Gastroesophageal sphincter (tissue), 4 donors: ENCODE results near the gene TOX2. TPM values are rescaled to one million over a fixed set of nuclear protein-coding genes. Genes with fewer than 3 reads are reported as not detected.

Experiments used
- ATAC-seq: fragments of 150-250 bp; one replicate; pipeline ENCODE4 v1.9.1; 2016; ENCODE audit warnings: mild to moderate bottlenecking, moderate library complexity
- H3K27ac ChIP-seq, 4 donors: fragments of 200-600 bp; sonication (generic) in 3 of 4; 1 replicate in 3 of 4; 2 replicates in 1 of 4; pipeline ENCODE4 v1.5.1; 2016 to 2019
- H3K27me3 ChIP-seq: fragments of 200-600 bp; sonication (generic); one replicate; pipeline ENCODE4 v1.5.1; 2019
- H3K36me3 ChIP-seq, 2 donors: fragments of 200-600 bp; sonication (generic); one replicate each; pipeline ENCODE4 v1.5.1; 2019; ENCODE audit warnings: control low read depth in 1 of 2
- H3K4me1 ChIP-seq, 3 donors: fragments of 200-600 bp; sonication (generic); 1 replicate in 2 of 3; 2 replicates in 1 of 3; pipeline ENCODE4 v1.5.1; 2016 to 2019; ENCODE audit warnings: control low read depth in 2 of 3
- H3K4me3 ChIP-seq, 2 donors: fragments of 200-600 bp; sonication (generic); one replicate each; pipeline ENCODE4 v1.5.1; 2019; ENCODE audit warnings: mild to moderate bottlenecking in 1 of 2, moderate library complexity in 1 of 2
- H3K9me3 ChIP-seq, 3 donors: fragments of 200-600 bp; sonication (generic); one replicate each; pipeline ENCODE4 v1.5.1; 2017 to 2019; ENCODE audit warnings: control low read depth in 2 of 3
- EP300 ChIP-seq: sonication (generic); formaldehyde crosslinking; IDR thresholded peaks from one replicate; pipeline ENCODE4 v1.6.1; 2017; ENCODE audit warnings: antibody characterized with exemption, mild to moderate bottlenecking
- POLR2A ChIP-seq, 2 donors: fragments of 450-650 bp; IDR thresholded peaks; one replicate each; pipeline ENCODE4 v1.6.1; 2017; ENCODE audit warnings: antibody characterized with exemption in 2 of 2, mild to moderate bottlenecking in 2 of 2, moderate library complexity in 1 of 2
- POLR2AphosphoS5 ChIP-seq: sonication (generic); formaldehyde crosslinking; IDR thresholded peaks from one replicate; pipeline ENCODE4 v1.6.1; 2017; ENCODE audit warnings: antibody characterized with exemption
- WGBS, 2 donors: methylation state at CpG; one replicate each; pipeline ENCODE4 v1.1.5; 2018; ENCODE audit warnings: low coverage in 1 of 2; 5-methylcytosine and 5-hydroxymethylcytosine counted together
- total RNA-seq, 4 donors: library from RNA; depleted of rRNA; stranded (reverse); fragments of >200 nt; gene quantifications; one replicate each; pipeline ENCODE4 v1.1.0, GENCODE V29; 2016
- TF ChIP-seq, protein P1 (sequence below), 4 experiments: fragments of 200-600 bp in 2 of 4; fragments of 450-650 bp in 2 of 4; sonication (generic) in 1 of 4; IDR thresholded peaks; one replicate each; pipeline ENCODE4 v1.5.1; 2017 to 2019; ENCODE audit warnings: antibody characterized with exemption in 4 of 4, mild to moderate bottlenecking in 2 of 4, moderate library complexity in 2 of 4

Gene TOX2
- total RNA-seq, 4 donors from 2014 or later, result 16.4 to 47.8 (median 40.3) TPM

DNA sequence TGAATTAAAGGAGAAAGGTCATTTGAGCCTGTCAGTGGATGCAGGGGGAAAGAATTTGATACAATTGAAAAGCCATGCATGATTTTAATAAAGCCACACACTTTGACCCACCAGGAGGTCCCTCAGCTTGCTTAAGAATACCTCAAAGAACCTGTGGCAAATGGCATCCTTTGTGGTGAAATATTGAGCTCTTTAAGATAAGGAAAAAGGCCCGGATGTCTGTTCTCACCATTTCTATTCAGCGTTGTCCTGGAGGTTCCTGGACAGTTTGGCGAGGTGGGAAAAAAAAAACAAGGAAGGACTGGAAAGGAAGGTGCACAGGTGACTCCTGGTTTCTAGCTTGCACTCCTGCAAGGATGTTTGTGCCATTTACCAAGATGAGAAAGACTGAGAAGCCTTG, 91.0 kb downstream of the TOX2 start:
- no peaks in the 10 kb centered on the region for H3K27me3 ChIP-seq

DNA sequence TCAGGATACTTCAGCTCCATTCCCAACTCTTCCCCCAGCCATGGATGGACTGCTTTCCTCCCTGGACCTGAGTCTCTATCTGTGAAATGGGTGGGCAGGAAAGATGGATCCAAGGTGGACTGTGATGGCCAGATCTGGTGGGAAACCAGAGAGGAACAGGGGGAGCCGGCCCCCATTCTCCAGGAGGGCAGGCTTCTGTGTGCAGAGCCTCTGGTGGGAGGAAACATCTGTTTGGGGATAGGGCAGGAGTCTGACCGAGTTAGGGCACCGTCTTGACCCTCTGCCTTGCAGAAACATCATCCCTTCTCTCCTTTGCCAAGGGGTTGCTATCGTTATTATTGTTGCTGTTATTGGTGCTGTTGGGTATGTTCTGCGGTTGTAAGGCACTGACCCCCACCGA, 91.5 kb downstream of the TOX2 start:
- H3K9me3 ChIP-seq, result no peaks in the 10 kb centered on the region
- TF ChIP-seq, protein P1, sequence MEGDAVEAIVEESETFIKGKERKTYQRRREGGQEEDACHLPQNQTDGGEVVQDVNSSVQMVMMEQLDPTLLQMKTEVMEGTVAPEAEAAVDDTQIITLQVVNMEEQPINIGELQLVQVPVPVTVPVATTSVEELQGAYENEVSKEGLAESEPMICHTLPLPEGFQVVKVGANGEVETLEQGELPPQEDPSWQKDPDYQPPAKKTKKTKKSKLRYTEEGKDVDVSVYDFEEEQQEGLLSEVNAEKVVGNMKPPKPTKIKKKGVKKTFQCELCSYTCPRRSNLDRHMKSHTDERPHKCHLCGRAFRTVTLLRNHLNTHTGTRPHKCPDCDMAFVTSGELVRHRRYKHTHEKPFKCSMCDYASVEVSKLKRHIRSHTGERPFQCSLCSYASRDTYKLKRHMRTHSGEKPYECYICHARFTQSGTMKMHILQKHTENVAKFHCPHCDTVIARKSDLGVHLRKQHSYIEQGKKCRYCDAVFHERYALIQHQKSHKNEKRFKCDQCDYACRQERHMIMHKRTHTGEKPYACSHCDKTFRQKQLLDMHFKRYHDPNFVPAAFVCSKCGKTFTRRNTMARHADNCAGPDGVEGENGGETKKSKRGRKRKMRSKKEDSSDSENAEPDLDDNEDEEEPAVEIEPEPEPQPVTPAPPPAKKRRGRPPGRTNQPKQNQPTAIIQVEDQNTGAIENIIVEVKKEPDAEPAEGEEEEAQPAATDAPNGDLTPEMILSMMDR (IDR thresholded peaks at IDR 0.05), result no peak
- H3K4me1 ChIP-seq, result peaks cover 0 to 15% (median 0%) of the 10 kb centered on the region in 3 donors
- no peaks in the 10 kb centered on the region for H3K27me3 ChIP-seq
- WGBS, 2 donors, result 83 to 91% methylated on average over 1 to 4 of the region's 6 CpGs
- H3K36me3 ChIP-seq, result peaks cover 0 to 23% of the 10 kb centered on the region in 2 donors
- no peak for ATAC-seq
- H3K4me3 ChIP-seq, result no peak overlapping the region
- H3K27ac ChIP-seq, result no peak overlapping the region

More for the DNA sequence above, 91.0 kb downstream of the TOX2 start:
- WGBS, 2 donors, result 66% methylated on average over 3 of the region's 3 CpGs; no CpG with 5 or more reads in 1 of the 2 donors
- no peak for TF ChIP-seq POLR2AphosphoS5
- no peak for TF ChIP-seq POLR2A (IDR thresholded peaks at IDR 0.05)
- TF ChIP-seq, protein P1 (IDR thresholded peaks at IDR 0.05), result no peak
- no peak for TF ChIP-seq EP300
- no peak for ATAC-seq
- Histone ChIP-seq H3K4me1 (peaks cover 0 to 15% (median 0%) of the 10 kb centered on the region in 3 donors), H3K36me3 (peaks cover 0 to 23% of the 10 kb centered on the region in 2 donors), H3K27ac (no peak overlapping the region), H3K4me3 (no peak overlapping the region), H3K9me3 (no peaks in the 10 kb centered on the region)

DNA sequence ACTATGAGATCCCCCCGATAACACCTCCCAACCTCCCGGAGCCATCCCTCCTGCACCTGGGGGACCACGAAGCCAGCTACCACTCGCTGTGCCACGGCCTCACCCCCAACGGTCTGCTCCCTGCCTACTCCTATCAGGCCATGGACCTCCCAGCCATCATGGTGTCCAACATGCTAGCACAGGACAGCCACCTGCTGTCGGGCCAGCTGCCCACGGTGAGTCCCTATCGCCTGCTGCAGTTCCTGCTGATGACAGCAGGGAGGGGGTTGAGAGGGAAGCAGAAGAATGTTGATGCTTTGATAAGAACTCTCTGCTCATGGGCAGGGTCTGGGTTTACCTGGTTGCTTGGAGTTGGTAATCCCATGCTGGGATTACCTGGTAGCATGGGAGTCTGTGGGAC, 91.9 kb downstream of the TOX2 start:
- peaks cover 0 to 23% of the 10 kb centered on the region in 2 donors for H3K36me3 ChIP-seq
- no peak overlapping the region for H3K4me3 ChIP-seq
- H3K9me3 ChIP-seq, result no peaks in the 10 kb centered on the region
- no peak for TF ChIP-seq POLR2A (IDR thresholded peaks at IDR 0.05)
- no peak for TF ChIP-seq POLR2AphosphoS5
- TF ChIP-seq EP300, result no peak
- TF ChIP-seq, protein P1 (IDR thresholded peaks at IDR 0.05), result no peak
- ATAC-seq, result no peak
- no peaks in the 10 kb centered on the region for H3K27me3 ChIP-seq
- H3K27ac ChIP-seq, result no peak overlapping the region
- peaks cover 0 to 17% (median 0%) of the 10 kb centered on the region in 3 donors for H3K4me1 ChIP-seq
- 91% methylated on average over 7 of the region's 9 CpGs; no CpG with 5 or more reads in 1 of the 2 donors for WGBS, 2 donors

DNA sequence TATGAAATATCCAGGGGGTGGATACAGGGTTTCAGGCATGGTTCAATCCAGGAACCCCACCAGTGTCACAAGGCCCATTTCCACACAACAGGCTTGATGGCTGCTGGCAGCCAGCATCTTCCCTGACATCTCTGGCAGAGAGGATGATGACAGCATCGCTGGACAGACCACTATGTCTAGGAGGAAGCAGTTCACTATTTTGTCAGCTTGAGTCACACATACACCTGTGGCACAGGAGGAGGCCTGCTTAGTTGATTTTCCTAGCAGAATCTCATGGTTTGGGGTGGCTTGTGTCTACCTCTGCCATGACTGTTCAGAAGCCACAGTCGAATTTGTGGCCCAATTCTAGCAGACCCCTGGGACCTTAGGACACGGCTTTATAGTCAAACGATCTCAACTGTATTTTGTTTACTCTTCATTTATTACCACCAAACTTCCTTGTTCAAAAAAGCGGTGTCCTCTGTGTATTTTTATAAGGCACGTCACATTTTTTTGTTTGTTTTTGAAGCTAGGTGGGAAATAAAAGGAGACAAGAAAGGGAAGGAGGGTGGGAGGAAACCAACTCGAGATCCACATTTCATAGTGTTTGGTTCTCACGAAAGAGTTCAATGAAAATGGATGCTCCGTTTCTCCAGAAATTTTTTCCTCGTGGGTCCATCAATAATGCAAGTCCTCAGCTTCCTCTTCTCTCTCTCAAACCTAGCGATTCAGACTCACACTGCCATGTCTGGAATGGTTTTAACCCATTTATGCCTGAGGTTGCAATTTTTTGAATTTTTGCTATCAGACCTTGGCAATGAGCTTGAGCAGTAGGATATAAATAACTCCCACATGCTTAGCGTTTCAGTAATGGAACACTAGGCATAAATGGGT, 94.4 kb downstream of the TOX2 start:
- Histone ChIP-seq H3K4me1 (peaks cover 0 to 18% (median 0%) of the 10 kb centered on the region in 3 donors), H3K36me3 (peaks cover 0 to 23% of the 10 kb centered on the region in 2 donors), H3K27ac (peak overlapping the region in 3 of 4 donors; percentile 18 to 69 (median 38)), H3K27me3 (no peaks in the 10 kb centered on the region), H3K9me3 (no peaks in the 10 kb centered on the region), H3K4me3 (no peak overlapping the region)
- WGBS, 2 donors, result 49 to 54% methylated on average over 7 to 11 of the region's 12 CpGs
- no peak for ATAC-seq
- no peak for TF ChIP-seq EP300
- TF ChIP-seq, protein P1 (IDR thresholded peaks at IDR 0.05), result no peak
- no peak for TF ChIP-seq POLR2AphosphoS5
- no peak for TF ChIP-seq POLR2A (IDR thresholded peaks at IDR 0.05)

DNA sequence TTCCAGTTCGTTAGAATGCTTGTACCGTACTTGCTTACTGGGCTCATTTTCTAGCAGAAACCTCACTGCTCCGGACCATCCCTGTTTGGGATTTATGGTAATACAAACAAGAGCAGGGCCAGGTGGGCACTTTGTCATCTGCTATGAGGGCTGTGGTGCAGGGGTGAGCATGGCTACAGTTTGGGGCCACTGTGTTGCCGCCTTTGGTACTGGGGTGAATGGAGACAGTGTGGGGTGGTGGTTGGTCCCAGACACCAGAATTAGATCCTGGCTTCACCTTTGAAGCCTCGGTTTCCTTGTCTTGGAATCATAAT, 95.0 kb downstream of the TOX2 start:
- Histone ChIP-seq H3K9me3 (no peaks in the 10 kb centered on the region), H3K4me1 (peaks cover 0 to 24% (median 0%) of the 10 kb centered on the region in 3 donors), H3K27me3 (no peaks in the 10 kb centered on the region), H3K36me3 (peaks cover 0 to 23% of the 10 kb centered on the region in 2 donors), H3K27ac (peak overlapping the region in 3 of 4 donors; percentile 18 to 69 (median 38)), H3K4me3 (no peak overlapping the region)
- ATAC-seq, result no peak
- no peak for TF ChIP-seq POLR2AphosphoS5
- TF ChIP-seq POLR2A (IDR thresholded peaks at IDR 0.05), result no peak
- TF ChIP-seq EP300, result no peak
- TF ChIP-seq, protein P1 (IDR thresholded peaks at IDR 0.05), result no peak
- 71 to 75% methylated on average over 1 to 3 of the region's 5 CpGs for WGBS, 2 donors
